Dendritic cell treated with granulocyte-macrophage colony-stimulating factor and Interleukin-4, amounts not matched to agents 40 ng/mL and 50 ng/mL, for 4 days (primary cell): ENCODE data around the gene KLHL18.
"Not testable (repeated sequence)": the region's sequence is repeated elsewhere in the genome, so short reads cannot be mapped to it uniquely, and the experiment has no call there.

Experiments used
- H3K27ac Mint-ChIP-seq: one replicate; pipeline ENCODE4 v1.8.0; 2022; ENCODE audit warnings: mild to moderate bottlenecking, mixed read lengths
- H3K27me3 Mint-ChIP-seq: one replicate; pipeline ENCODE4 v1.8.0; 2022; ENCODE audit warnings: mild to moderate bottlenecking, mixed read lengths
- H3K36me3 Mint-ChIP-seq: one replicate; pipeline ENCODE4 v1.8.0; 2022; ENCODE audit warnings: low read depth, mixed read lengths
- H3K4me1 Mint-ChIP-seq: one replicate; pipeline ENCODE4 v1.8.0; 2022; ENCODE audit warnings: low read depth, mixed read lengths
- H3K4me3 Mint-ChIP-seq: one replicate; pipeline ENCODE4 v1.8.0; 2022; ENCODE audit warnings: mild to moderate bottlenecking, moderate library complexity, mixed read lengths
- H3K9me3 Mint-ChIP-seq: one replicate; pipeline ENCODE4 v1.8.0; 2022; ENCODE audit warnings: mixed read lengths
- intact Hi-C: fragments of 100-400 bp; cut with micrococcal nuclease; formaldehyde crosslinking; loops from one replicate; pipeline ENCODE4 v1.15.0; 2022

The KLHL18 gene

GRCh38 chr3:47313341-47314055, 30.8 kb downstream of the KLHL18 start:
- intact Hi-C loops: loop anchor here (2.0 to 10.0 kb wide), 2 partner anchors 31 to 149 kb away; partner anchors contain the start of genes KIF9, KLHL18 and SETD2

GRCh38 chr3:47314056-47314764, 31.5 kb downstream of the KLHL18 start:
- Mint-ChIP-seq H3K9me3 (no peaks in the 10 kb centered on the region), H3K27me3 (no peaks in the 10 kb centered on the region), H3K27ac (peak overlapping the region; percentile 75), H3K4me1 (peaks cover 80% of the 10 kb centered on the region), H3K4me3 (peak overlapping the region; percentile 37), H3K36me3 (peaks cover 15% of the 10 kb centered on the region)
- intact Hi-C loops: loop anchor here (2.0 to 10.0 kb wide), 2 partner anchors 31 to 149 kb away; partner anchors contain the start of genes KIF9, KLHL18 and SETD2

More at GRCh38 chr3:47313341-47314055, 30.8 kb downstream of the KLHL18 start:
- H3K27ac Mint-ChIP-seq: no peak overlapping the region
- H3K4me3 Mint-ChIP-seq: peak overlapping the region; percentile 44
- H3K27me3 Mint-ChIP-seq: no peaks in the 10 kb centered on the region
- H3K9me3 Mint-ChIP-seq: no peaks in the 10 kb centered on the region
- H3K36me3 Mint-ChIP-seq: peaks cover 21% of the 10 kb centered on the region
- peaks cover 79% of the 10 kb centered on the region for H3K4me1 Mint-ChIP-seq

GRCh38 chr3:47315069-47315647, 32.4 kb downstream of the KLHL18 start:
- Mint-ChIP-seq H3K4me1 (peaks cover 73% of the 10 kb centered on the region), H3K36me3 (peaks cover 17% of the 10 kb centered on the region), H3K27me3 (no peaks in the 10 kb centered on the region), H3K9me3 (no peaks in the 10 kb centered on the region), H3K4me3 (peak overlapping the region; percentile 37), H3K27ac (peak overlapping the region; percentile 75)
- intact Hi-C loops: loop anchor here (2.0 to 10.0 kb wide), 2 partner anchors 32 to 150 kb away; partner anchors contain the start of genes KIF9, KLHL18 and SETD2

GRCh38 chr3:47316151-47316550, 33.4 kb downstream of the KLHL18 start:
- H3K4me3 Mint-ChIP-seq, H3K9me3 Mint-ChIP-seq, H3K27me3 Mint-ChIP-seq: not testable (repeated sequence)
- H3K4me1 Mint-ChIP-seq: peaks cover 63% of the 10 kb centered on the region
- peaks cover 20% of the 10 kb centered on the region for H3K36me3 Mint-ChIP-seq
- H3K27ac Mint-ChIP-seq: peak overlapping the region; percentile 75
- intact Hi-C loops: loop anchor here (10.0 kb wide), 1 partner anchor 151 kb away; the partner anchor contains the start of gene SETD2

- no peaks in the 10 kb centered on the region for H3K9me3 Mint-ChIP-seq
- no peak overlapping the region for H3K27ac Mint-ChIP-seq
- H3K27me3 Mint-ChIP-seq: no peaks in the 10 kb centered on the region
- intact Hi-C loops: loop anchor here (10.0 kb wide), 1 partner anchor 154 kb away; the partner anchor contains the start of gene SETD2
- peaks cover 49% of the 10 kb centered on the region for H3K4me1 Mint-ChIP-seq
- no peak overlapping the region for H3K4me3 Mint-ChIP-seq
- H3K36me3 Mint-ChIP-seq: peaks cover 48% of the 10 kb centered on the region
These were observed 36.2 kb downstream of the KLHL18 start for GRCh38 chr3:47318916-47319315.

GRCh38 chr3:47319956-47320355, 37.2 kb downstream of the KLHL18 start:
- Mint-ChIP-seq H3K4me1 (peaks cover 39% of the 10 kb centered on the region), H3K9me3 (no peaks in the 10 kb centered on the region), H3K27ac (no peak overlapping the region), H3K4me3 (no peak overlapping the region), H3K27me3 (no peaks in the 10 kb centered on the region), H3K36me3 (peaks cover 54% of the 10 kb centered on the region)
- intact Hi-C loops: loop anchor here (10.0 kb wide), 1 partner anchor 155 kb away; the partner anchor contains the start of gene SETD2

GRCh38 chr3:47323431-47324277, 40.9 kb downstream of the KLHL18 start:
- no peaks in the 10 kb centered on the region for H3K9me3 Mint-ChIP-seq
- peaks cover 90% of the 10 kb centered on the region for H3K36me3 Mint-ChIP-seq
- H3K27me3 Mint-ChIP-seq: no peaks in the 10 kb centered on the region
- no peak overlapping the region for H3K4me3 Mint-ChIP-seq
- no peak overlapping the region for H3K27ac Mint-ChIP-seq
- H3K4me1 Mint-ChIP-seq: peaks cover 11% of the 10 kb centered on the region
- intact Hi-C loops: loop anchor here (1.0 to 2.0 kb wide), 2 partner anchors 41 to 73 kb away; partner anchors contain the start of genes KIF9 and KLHL18

GRCh38 chr3:47324278-47324865, 41.6 kb downstream of the KLHL18 start:
- intact Hi-C loops: loop anchor here (1.0 to 2.0 kb wide), 2 partner anchors 42 to 74 kb away; partner anchors contain the start of genes KIF9 and KLHL18
- Mint-ChIP-seq H3K4me3 (no peak overlapping the region), H3K27ac (no peak overlapping the region), H3K36me3 (peaks cover 94% of the 10 kb centered on the region), H3K4me1 (peaks cover 11% of the 10 kb centered on the region), H3K27me3 (no peaks in the 10 kb centered on the region), H3K9me3 (no peaks in the 10 kb centered on the region)

- Mint-ChIP-seq H3K36me3 (peaks cover 98% of the 10 kb centered on the region), H3K27ac (no peak overlapping the region), H3K4me3 (no peak overlapping the region), H3K27me3 (no peaks in the 10 kb centered on the region), H3K9me3 (no peaks in the 10 kb centered on the region), H3K4me1 (no peaks in the 10 kb centered on the region)
- intact Hi-C loops: no loop called here
These were observed 51.2 kb downstream of the KLHL18 start for GRCh38 chr3:47333907-47334306.

GRCh38 chr3:47337656-47338055, 54.9 kb downstream of the KLHL18 start:
- intact Hi-C loops: no loop called here
- Mint-ChIP-seq H3K27ac (no peak overlapping the region), H3K4me3 (no peak overlapping the region), H3K4me1 (no peaks in the 10 kb centered on the region), H3K27me3 (no peaks in the 10 kb centered on the region), H3K9me3 (no peaks in the 10 kb centered on the region), H3K36me3 (peaks cover 94% of the 10 kb centered on the region)

GRCh38 chr3:47339951-47340350, 57.2 kb downstream of the KLHL18 start:
- Mint-ChIP-seq H3K4me1 (peaks cover 3% of the 10 kb centered on the region), H3K27me3 (no peaks in the 10 kb centered on the region), H3K27ac (no peak overlapping the region), H3K9me3 (no peaks in the 10 kb centered on the region), H3K4me3 (no peak overlapping the region), H3K36me3 (peaks cover 94% of the 10 kb centered on the region)
- intact Hi-C loops: no loop called here

GRCh38 chr3:47340866-47341265, 58.1 kb downstream of the KLHL18 start:
- peaks cover 95% of the 10 kb centered on the region for H3K36me3 Mint-ChIP-seq
- intact Hi-C loops: no loop called here
- no peak overlapping the region for H3K27ac Mint-ChIP-seq
- no peaks in the 10 kb centered on the region for H3K27me3 Mint-ChIP-seq
- H3K4me1 Mint-ChIP-seq: peaks cover 12% of the 10 kb centered on the region
- H3K4me3 Mint-ChIP-seq: no peak overlapping the region
- H3K9me3 Mint-ChIP-seq: no peaks in the 10 kb centered on the region

GRCh38 chr3:47342151-47342550, 59.4 kb downstream of the KLHL18 start:
- Mint-ChIP-seq H3K27me3 (no peaks in the 10 kb centered on the region), H3K36me3 (peaks cover 85% of the 10 kb centered on the region), H3K4me1 (peaks cover 24% of the 10 kb centered on the region)

More at GRCh38 chr3:47342151-47342550, 59.4 kb downstream of the KLHL18 start:
- H3K9me3 Mint-ChIP-seq: no peaks in the 10 kb centered on the region
- no peak overlapping the region for H3K4me3 Mint-ChIP-seq
- no peak overlapping the region for H3K27ac Mint-ChIP-seq
- intact Hi-C loops: no loop called here
